H1 (cell line): ENCODE data around the gene SART1. TPM values are rescaled to one million over a fixed set of nuclear protein-coding genes. Genes with fewer than 3 reads are reported as not detected.

Experiments used
- BCL11A ChIP-seq, 2 experiments: IDR thresholded peaks; one replicate each; pipeline ENCODE4 v1.6.1; 2011; ENCODE audit warnings: low read depth in 2 of 2, low read length in 2 of 2, mild to moderate bottlenecking in 2 of 2
- CEBPB ChIP-seq: IDR thresholded peaks from 2 replicates; pipeline ENCODE4 v1.6.1; 2012; ENCODE audit warnings: low read depth, low read length
- FOSL1 ChIP-seq: IDR thresholded peaks from 2 replicates; pipeline ENCODE4 v1.6.1; 2011; ENCODE audit warnings: mild to moderate bottlenecking, low read depth, low read length, moderate library complexity; ENCODE audit not compliant: insufficient read depth
- SP1 ChIP-seq: IDR thresholded peaks from 2 replicates; pipeline ENCODE4 v1.6.1; 2011; ENCODE audit warnings: low read depth, low read length
- TBP ChIP-seq: IDR thresholded peaks from 2 replicates; pipeline ENCODE4 v1.6.1; 2011; ENCODE audit warnings: low read depth, low read length, improper control_type of control experiment
- polyA plus RNA-seq, 7 experiments: library from polyadenylated mRNA; depleted of rRNA in 3 of 7; stranded (reverse) in 5 of 7; unstranded in 2 of 7; fragments of >200 nt in 5 of 7; fragments of 200-250 nt in 2 of 7; gene quantifications; 1 replicate in 5 of 7; 2 replicates in 1 of 7; 4 replicates in 1 of 7; pipeline versions ENCODE4 v1.2.1 to v1.2.3, GENCODE V29; 2011 to 2013; ENCODE audit warnings: missing spikeins in 2 of 7, mixed read lengths in 2 of 7
- total RNA-seq: library from RNA; stranded (reverse); fragmentation: NEBNext Ultra II Directional; extraction: Animal tissue kit (Norgen Biotek cat#: 25700); gene quantifications from 2 replicates; pipeline ENCODE4 v1.2.1, GENCODE V29; 2021
- TF ChIP-seq, protein P1 (sequence below): IDR thresholded peaks from 2 replicates; pipeline ENCODE4 v1.6.1; 2012; ENCODE audit warnings: low read length, inconsistent platforms
- TF ChIP-seq, protein P2 (sequence below): fragments of 300-600 bp; sonication (generic); IDR thresholded peaks from 2 replicates; pipeline ENCODE4 v1.7.1; 2012; ENCODE audit warnings: low read length, moderate library complexity, mild to moderate bottlenecking, inconsistent platforms; ENCODE audit not compliant: insufficient replicate concordance

The SART1 gene
- total and polyA plus RNA-seq, 2 of the 8 experiments (the other 6 are each of a cell fraction or from before 2014, with no cell fraction given) = 9.7 to 46.1 TPM

DNA sequence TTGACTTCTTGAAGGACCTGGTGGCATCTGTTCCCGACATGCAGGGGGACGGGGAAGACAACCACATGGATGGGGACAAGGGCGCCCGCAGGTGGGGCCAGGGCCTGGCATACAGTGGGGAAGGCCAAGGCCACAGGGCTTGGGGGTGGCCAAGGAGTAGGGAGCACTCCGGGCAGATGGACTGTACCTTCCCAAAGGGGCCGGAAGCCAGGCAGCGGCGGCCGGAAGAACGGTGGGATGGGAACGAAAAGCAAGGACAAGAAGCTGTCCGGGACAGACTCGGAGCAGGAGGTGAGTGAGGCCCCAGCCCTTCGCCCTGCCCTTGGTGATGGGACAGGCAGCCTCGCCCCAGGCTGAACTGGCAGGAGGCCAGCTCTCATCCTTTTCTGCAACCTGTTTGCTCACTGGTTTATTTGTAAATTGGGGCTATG lies 41.1 kb upstream of the SART1 start (continued):
- TF ChIP-seq FOSL1 (no peak), BCL11A (IDR thresholded peaks at IDR 0.05; ENCODE audit: low read depth in 2 of 2, low read length in 2 of 2) (no peak), CEBPB (no peak), SP1 (no peak), TBP (no peak)
- TF ChIP-seq, protein P1, sequence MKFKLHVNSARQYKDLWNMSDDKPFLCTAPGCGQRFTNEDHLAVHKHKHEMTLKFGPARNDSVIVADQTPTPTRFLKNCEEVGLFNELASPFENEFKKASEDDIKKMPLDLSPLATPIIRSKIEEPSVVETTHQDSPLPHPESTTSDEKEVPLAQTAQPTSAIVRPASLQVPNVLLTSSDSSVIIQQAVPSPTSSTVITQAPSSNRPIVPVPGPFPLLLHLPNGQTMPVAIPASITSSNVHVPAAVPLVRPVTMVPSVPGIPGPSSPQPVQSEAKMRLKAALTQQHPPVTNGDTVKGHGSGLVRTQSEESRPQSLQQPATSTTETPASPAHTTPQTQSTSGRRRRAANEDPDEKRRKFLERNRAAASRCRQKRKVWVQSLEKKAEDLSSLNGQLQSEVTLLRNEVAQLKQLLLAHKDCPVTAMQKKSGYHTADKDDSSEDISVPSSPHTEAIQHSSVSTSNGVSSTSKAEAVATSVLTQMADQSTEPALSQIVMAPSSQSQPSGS = no peak
- TF ChIP-seq, protein P2, sequence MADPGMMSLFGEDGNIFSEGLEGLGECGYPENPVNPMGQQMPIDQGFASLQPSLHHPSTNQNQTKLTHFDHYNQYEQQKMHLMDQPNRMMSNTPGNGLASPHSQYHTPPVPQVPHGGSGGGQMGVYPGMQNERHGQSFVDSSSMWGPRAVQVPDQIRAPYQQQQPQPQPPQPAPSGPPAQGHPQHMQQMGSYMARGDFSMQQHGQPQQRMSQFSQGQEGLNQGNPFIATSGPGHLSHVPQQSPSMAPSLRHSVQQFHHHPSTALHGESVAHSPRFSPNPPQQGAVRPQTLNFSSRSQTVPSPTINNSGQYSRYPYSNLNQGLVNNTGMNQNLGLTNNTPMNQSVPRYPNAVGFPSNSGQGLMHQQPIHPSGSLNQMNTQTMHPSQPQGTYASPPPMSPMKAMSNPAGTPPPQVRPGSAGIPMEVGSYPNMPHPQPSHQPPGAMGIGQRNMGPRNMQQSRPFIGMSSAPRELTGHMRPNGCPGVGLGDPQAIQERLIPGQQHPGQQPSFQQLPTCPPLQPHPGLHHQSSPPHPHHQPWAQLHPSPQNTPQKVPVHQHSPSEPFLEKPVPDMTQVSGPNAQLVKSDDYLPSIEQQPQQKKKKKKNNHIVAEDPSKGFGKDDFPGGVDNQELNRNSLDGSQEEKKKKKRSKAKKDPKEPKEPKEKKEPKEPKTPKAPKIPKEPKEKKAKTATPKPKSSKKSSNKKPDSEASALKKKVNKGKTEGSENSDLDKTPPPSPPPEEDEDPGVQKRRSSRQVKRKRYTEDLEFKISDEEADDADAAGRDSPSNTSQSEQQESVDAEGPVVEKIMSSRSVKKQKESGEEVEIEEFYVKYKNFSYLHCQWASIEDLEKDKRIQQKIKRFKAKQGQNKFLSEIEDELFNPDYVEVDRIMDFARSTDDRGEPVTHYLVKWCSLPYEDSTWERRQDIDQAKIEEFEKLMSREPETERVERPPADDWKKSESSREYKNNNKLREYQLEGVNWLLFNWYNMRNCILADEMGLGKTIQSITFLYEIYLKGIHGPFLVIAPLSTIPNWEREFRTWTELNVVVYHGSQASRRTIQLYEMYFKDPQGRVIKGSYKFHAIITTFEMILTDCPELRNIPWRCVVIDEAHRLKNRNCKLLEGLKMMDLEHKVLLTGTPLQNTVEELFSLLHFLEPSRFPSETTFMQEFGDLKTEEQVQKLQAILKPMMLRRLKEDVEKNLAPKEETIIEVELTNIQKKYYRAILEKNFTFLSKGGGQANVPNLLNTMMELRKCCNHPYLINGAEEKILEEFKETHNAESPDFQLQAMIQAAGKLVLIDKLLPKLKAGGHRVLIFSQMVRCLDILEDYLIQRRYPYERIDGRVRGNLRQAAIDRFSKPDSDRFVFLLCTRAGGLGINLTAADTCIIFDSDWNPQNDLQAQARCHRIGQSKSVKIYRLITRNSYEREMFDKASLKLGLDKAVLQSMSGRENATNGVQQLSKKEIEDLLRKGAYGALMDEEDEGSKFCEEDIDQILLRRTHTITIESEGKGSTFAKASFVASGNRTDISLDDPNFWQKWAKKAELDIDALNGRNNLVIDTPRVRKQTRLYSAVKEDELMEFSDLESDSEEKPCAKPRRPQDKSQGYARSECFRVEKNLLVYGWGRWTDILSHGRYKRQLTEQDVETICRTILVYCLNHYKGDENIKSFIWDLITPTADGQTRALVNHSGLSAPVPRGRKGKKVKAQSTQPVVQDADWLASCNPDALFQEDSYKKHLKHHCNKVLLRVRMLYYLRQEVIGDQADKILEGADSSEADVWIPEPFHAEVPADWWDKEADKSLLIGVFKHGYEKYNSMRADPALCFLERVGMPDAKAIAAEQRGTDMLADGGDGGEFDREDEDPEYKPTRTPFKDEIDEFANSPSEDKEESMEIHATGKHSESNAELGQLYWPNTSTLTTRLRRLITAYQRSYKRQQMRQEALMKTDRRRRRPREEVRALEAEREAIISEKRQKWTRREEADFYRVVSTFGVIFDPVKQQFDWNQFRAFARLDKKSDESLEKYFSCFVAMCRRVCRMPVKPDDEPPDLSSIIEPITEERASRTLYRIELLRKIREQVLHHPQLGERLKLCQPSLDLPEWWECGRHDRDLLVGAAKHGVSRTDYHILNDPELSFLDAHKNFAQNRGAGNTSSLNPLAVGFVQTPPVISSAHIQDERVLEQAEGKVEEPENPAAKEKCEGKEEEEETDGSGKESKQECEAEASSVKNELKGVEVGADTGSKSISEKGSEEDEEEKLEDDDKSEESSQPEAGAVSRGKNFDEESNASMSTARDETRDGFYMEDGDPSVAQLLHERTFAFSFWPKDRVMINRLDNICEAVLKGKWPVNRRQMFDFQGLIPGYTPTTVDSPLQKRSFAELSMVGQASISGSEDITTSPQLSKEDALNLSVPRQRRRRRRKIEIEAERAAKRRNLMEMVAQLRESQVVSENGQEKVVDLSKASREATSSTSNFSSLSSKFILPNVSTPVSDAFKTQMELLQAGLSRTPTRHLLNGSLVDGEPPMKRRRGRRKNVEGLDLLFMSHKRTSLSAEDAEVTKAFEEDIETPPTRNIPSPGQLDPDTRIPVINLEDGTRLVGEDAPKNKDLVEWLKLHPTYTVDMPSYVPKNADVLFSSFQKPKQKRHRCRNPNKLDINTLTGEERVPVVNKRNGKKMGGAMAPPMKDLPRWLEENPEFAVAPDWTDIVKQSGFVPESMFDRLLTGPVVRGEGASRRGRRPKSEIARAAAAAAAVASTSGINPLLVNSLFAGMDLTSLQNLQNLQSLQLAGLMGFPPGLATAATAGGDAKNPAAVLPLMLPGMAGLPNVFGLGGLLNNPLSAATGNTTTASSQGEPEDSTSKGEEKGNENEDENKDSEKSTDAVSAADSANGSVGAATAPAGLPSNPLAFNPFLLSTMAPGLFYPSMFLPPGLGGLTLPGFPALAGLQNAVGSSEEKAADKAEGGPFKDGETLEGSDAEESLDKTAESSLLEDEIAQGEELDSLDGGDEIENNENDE = no peak
- TF ChIP-seq, all 59 proteins: peak for 0
